HepG2 (cell line): ENCODE data around the gene EPX. TPM values are rescaled to one million over a fixed set of nuclear protein-coding genes. Genes with fewer than 3 reads are reported as not detected.

Experiments used
- AHR ChIP-seq: IDR thresholded peaks from 2 replicates; pipeline ENCODE4 v1.6.1; 2018; ENCODE audit warnings: missing genetic modification reagents, missing compliant biosample characterization
- CEBPG ChIP-seq: IDR thresholded peaks from 2 replicates; pipeline ENCODE4 v1.6.1; 2016
- E2F2 ChIP-seq: sonication (generic); formaldehyde crosslinking; IDR thresholded peaks from 2 replicates; pipeline ENCODE4 v1.4.0; 2020; ENCODE audit warnings: missing genetic modification reagents, borderline replicate concordance
- EEA1 ChIP-seq: sonication (generic); formaldehyde crosslinking; IDR thresholded peaks from 2 replicates; pipeline ENCODE4 v1.5.1; 2020; ENCODE audit warnings: mild to moderate bottlenecking, missing genetic modification reagents, borderline replicate concordance
- FUBP1 ChIP-seq: sonication (generic); formaldehyde crosslinking; IDR thresholded peaks from 2 replicates; pipeline ENCODE4 v1.5.1; 2020; ENCODE audit warnings: missing genetic modification reagents, mild to moderate bottlenecking, borderline replicate concordance
- IRF2 ChIP-seq: IDR thresholded peaks from 2 replicates; pipeline ENCODE4 v1.6.1; 2018; ENCODE audit warnings: missing genetic modification reagents, missing compliant biosample characterization
- PAXIP1 ChIP-seq: sonication (generic); formaldehyde crosslinking; conservative IDR thresholded peaks from 2 replicates; pipeline ENCODE4 v1.4.0; 2020; ENCODE audit warnings: mild to moderate bottlenecking, missing genetic modification reagents, moderate library complexity
- PTBP1 ChIP-seq: fragments of 200-400 bp; formaldehyde crosslinking; IDR thresholded peaks from 2 replicates; pipeline ENCODE4 v1.6.1; 2018; ENCODE audit warnings: low read length, low read depth; ENCODE audit not compliant: poor library complexity, severe bottlenecking
- SIN3A ChIP-seq: IDR thresholded peaks from 2 replicates; pipeline ENCODE4 v1.6.1; 2011; ENCODE audit warnings: low read depth, mild to moderate bottlenecking, control low read depth, low read length, borderline replicate concordance
- SP140L ChIP-seq: sonication (generic); formaldehyde crosslinking; IDR thresholded peaks from 2 replicates; pipeline ENCODE4 v1.4.0; 2020; ENCODE audit warnings: missing genetic modification reagents, borderline replicate concordance
- TARDBP ChIP-seq: sonication (generic); formaldehyde crosslinking; IDR thresholded peaks from 2 replicates; pipeline ENCODE4 v1.8.0; 2022; ENCODE audit warnings: mild to moderate bottlenecking, missing genetic modification reagents
- ZHX1 ChIP-seq: sonication (generic); formaldehyde crosslinking; IDR thresholded peaks from 2 replicates; pipeline ENCODE4 v1.8.1; 2022; ENCODE audit warnings: low read depth, mild to moderate bottlenecking, missing genetic modification reagents
- ZNF20 ChIP-seq: sonication (generic); formaldehyde crosslinking; IDR thresholded peaks from 2 replicates; pipeline ENCODE4 v1.4.0; 2020; ENCODE audit warnings: mild to moderate bottlenecking, moderate library complexity, missing genetic modification reagents
- ZNF296 ChIP-seq: sonication (generic); formaldehyde crosslinking; conservative IDR thresholded peaks from 2 replicates; pipeline ENCODE4 v1.5.0; 2020; ENCODE audit warnings: mild to moderate bottlenecking, missing genetic modification reagents
- ZNF329 ChIP-seq: sonication (generic); formaldehyde crosslinking; IDR thresholded peaks from 2 replicates; pipeline ENCODE4 v1.9.0; 2021; ENCODE audit warnings: low read depth, mild to moderate bottlenecking, missing genetic modification reagents
- ZNF460 ChIP-seq: sonication (generic); formaldehyde crosslinking; IDR thresholded peaks from 2 replicates; pipeline ENCODE4 v1.5.1; 2020; ENCODE audit warnings: missing genetic modification reagents, mild to moderate bottlenecking, borderline replicate concordance
- ZNF652 ChIP-seq: IDR thresholded peaks from 2 replicates; pipeline ENCODE4 v1.6.1; 2016; ENCODE audit warnings: low read depth, borderline replicate concordance
- ZNF788 ChIP-seq: sonication (generic); formaldehyde crosslinking; IDR thresholded peaks from 2 replicates; pipeline ENCODE4 v1.5.0; 2020; ENCODE audit warnings: mild to moderate bottlenecking, missing genetic modification reagents, borderline replicate concordance
- ZSCAN30 ChIP-seq: sonication (generic); formaldehyde crosslinking; IDR thresholded peaks from 2 replicates; pipeline ENCODE4 v1.5.0; 2020; ENCODE audit warnings: mild to moderate bottlenecking, missing genetic modification reagents
- polyA plus RNA-seq, 8 experiments: library from polyadenylated mRNA; depleted of rRNA in 3 of 8; stranded (reverse) in 7 of 8; unstranded in 1 of 8; fragments of >200 nt; fragmentation: Illumina TruSeq in 4 of 8; extraction: Trizol in 4 of 8; gene quantifications; 2 replicates each; pipeline versions ENCODE4 v1.2.1 to v1.2.3, GENCODE V29; 2011 to 2016; ENCODE audit warnings: low read depth in 4 of 8, missing spikeins in 1 of 8, mixed read lengths in 1 of 8; ENCODE audit not compliant: insufficient read depth in 1 of 8
- total RNA-seq, 5 experiments: library from RNA; depleted of rRNA; stranded (reverse); fragments of >200 nt; fragmentation: Illumina TruSeq; extraction: Trizol; gene quantifications; 2 replicates each; pipeline ENCODE4 v1.2.3, GENCODE V29; 2016; ENCODE audit warnings: low read depth in 1 of 5

EPX gene
- total and polyA plus RNA-seq, 2 of the 13 experiments (the other 11 are each of a cell fraction or from before 2014, with no cell fraction given) = not detected

- peak; percentile 92 for TF ChIP-seq ZHX1
- TF ChIP-seq ZNF20 (CRISPR knock-in tag) = no peak
- TF ChIP-seq EEA1 (CRISPR knock-in tag) = peak; percentile 62; the same call in 1 of the 2 replicates
- TF ChIP-seq PTBP1 = no peak
- peak; percentile 95 for TF ChIP-seq ZNF788 (CRISPR knock-in tag)
- peak; percentile 90; the same call in 1 of the 2 replicates for TF ChIP-seq E2F2
- TF ChIP-seq SIN3A = peak; percentile 86; the same call in 1 of the 2 replicates
- no peak for TF ChIP-seq ZNF296 (CRISPR knock-in tag)
- no peak for TF ChIP-seq ZSCAN30 (CRISPR knock-in tag)
- peak; percentile 26; the same call in 1 of the 2 replicates for TF ChIP-seq PAXIP1 (CRISPR knock-in tag)
- no peak for TF ChIP-seq FUBP1 (CRISPR knock-in tag)
- peak; percentile 80; the same call in 1 of the 2 replicates for TF ChIP-seq TARDBP (CRISPR knock-in tag)
- TF ChIP-seq IRF2 (CRISPR knock-in tag) = peak; percentile 94
- TF ChIP-seq ZNF652 (CRISPR knock-in tag) = no peak
- TF ChIP-seq ZNF460 (CRISPR knock-in tag) = peak; percentile 27; the same call in 1 of the 2 replicates
- no peak for TF ChIP-seq SP140L (CRISPR knock-in tag)
- no peak for TF ChIP-seq ZNF329
- TF ChIP-seq AHR (CRISPR knock-in tag) = no peak; the same call in 1 of the 2 replicates
- TF ChIP-seq CEBPG (CRISPR knock-in tag) = peak; percentile 42; the same call in 1 of the 2 replicates
Measured at GRCh38 chr17:58219007-58219788, 26.7 kb downstream of the EPX start, which contains the start of gene MKS1 (continued).
